NCI-H82 treated with DMSO at 0.1 percent for 48 hours (cell line): ENCODE results near the gene DRAXIN.

ENCODE experiments used
- DNase-seq: peaks from one replicate; lab custom pipeline; 2025; ENCODE audit not compliant: unreplicated experiment; lab: John Stamatoyannopoulos, UW

DRAXIN gene

DNA sequence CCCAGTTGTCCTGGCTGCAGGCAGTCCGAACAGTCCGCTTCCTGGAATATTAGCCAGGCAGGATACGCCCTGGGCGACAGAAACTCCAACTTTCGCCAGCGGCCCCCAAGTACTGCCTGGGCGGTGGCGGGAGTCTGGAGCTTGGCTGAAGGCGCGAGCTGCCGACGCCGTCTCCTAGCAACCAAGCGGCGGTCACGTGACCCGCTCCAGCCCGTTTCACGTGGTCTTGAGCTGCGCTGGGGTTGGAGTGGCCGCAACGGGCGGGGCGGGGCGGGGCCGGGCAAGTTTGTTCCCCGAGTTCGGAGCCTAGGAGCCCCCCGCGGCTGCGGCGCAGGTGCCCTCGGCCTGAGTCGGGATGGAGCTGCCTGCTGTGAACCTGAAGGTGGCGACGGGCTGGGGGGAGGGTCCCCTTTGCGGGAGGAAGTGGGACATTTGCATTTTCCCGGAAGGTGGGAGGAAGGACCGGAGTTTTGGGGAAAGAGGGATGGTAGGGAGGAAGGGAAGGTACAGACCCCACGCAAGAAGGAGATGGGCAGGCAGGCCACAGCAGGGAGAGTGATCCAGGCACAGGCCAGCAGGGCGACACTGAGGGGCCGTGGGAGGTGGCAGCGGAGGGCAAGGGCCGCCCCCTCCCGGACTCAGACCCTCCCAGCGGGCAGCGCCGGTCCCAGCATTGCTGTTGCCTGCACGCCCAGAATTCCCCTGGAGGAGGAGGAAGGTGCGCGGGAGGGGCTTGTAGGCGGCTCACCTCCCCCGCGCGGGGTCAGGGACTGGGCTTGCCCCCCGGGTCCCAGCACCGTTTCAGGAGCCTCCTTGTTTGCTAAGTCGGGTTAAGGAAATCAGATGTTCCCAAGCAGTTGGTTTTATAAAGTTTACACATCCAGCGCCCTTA is 44.6 kb downstream of the DRAXIN start, which contains the start of gene AGTRAP:
TSS of gene AGTRAP (plus strand) at position 283 of the 892 bp plus-strand sequence. CDS start at position 356, 73 bp downstream.
- peak; percentile 79 for DNase-seq

DNA sequence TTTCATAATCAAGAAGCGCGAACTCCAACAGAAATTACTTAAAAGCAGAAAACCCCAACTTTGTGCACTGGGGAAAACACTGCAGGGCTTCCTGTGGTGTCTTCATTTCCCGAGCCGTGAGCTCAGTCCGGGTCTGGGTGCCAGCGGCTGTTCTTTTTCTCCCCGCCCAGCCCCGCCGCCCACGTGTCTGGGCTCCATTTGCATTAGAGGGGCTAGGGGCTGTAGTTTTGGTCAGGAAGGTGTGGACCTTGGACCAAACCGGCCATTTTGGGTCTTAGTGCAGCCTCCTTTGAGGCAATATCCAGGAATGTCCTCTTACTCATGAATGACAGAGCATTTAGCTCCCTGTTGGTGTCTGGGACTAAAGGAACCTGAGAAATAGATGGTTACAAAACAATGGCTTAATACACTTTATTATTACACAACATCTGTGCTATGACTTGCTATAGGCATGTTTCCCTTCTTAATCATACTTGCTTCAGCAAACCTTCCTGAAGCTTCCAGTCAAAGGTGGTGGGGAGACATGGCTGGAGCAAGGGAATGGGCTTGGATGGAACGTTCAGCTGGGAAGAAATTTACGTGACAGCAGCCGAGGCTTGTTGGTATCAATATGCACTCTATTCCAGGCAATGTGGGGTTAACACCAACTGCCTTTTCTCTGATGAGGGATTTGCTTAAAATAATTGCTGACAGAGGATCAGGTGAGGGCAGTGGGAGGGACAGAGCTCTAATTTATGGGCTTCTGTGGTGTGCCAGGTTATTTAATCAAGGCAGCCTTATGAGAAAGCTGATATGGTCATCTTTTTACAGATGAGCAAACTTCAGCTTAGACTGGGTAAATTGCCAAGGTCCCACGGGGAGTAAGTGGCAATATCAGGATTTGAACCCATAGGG is 45.5 kb downstream of the DRAXIN start:
- DNase-seq: peak; percentile 40

DNA sequence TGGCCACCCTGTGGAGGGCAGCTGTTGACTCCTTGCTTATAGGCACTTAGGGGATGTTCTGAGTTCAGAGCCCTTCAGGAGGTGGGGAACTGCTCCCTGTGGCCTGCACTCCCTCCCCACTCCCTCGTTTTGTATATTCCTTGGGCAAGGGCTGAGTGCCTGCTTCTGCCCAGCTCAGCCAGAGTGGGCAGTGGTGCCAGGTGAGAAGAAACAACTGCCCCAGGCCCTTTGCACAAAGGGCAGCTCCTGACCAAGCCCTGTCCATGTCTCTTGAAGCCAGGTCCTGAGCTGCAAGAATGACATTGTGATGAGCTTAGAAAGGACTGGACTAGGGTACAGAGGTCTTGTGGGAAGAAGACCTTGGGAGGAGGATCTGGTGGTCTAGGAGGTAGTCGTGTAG is 46.6 kb downstream of the DRAXIN start:
- DNase-seq: no peak

- DNase-seq: no peak
Observed at GRCh38 chr1:11738783-11739182, 47.3 kb downstream of the DRAXIN start.

DNA sequence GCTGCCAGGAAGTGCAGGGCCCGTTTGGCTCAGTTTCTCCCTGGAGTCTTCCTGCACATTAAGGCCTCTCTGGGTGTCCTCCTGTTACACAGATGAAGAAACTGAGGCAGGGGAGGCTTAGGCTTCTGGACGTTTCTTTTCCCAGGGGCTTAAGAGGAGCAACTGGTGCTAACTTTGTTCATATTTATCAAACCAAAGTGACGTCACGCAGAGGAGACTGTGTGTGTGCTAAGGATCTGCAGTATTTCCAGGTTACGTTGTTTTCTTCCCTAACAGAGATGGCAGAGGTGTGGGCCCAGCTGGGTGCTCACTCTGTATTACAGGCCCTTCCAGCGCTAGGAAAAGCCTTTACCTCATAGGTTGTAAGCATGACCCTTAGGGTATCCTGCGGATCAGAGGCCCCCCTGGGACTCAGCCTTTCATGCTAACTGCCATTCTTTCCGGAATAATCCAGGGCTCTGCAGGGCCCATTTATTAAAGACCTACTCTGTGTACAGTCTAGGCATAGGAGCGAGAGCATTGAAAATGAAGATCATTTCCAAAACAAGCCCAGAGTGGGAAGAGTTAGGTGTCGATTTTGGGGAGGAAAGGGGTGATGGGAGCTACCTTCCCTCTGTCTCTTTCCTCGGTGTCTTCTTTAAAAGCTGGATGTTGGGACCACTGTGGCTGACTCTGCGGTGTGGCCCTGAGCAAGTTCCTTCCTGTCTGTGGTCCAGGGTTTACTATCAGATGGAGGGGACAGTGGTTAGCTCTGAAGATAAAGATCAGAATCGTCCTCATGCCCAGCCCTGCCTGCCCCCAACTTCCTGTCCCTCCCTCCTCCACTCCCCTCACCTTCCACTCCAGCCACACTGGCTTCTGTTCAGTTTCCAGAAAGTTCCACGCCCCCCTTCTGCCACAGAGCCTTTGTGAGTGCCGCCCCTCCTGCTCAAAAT is 49.0 kb downstream of the DRAXIN start:
- no peak for DNase-seq

GRCh38 chr1:11741482-11741881 is 50.0 kb downstream of the DRAXIN start:
- no peak for DNase-seq

DNA sequence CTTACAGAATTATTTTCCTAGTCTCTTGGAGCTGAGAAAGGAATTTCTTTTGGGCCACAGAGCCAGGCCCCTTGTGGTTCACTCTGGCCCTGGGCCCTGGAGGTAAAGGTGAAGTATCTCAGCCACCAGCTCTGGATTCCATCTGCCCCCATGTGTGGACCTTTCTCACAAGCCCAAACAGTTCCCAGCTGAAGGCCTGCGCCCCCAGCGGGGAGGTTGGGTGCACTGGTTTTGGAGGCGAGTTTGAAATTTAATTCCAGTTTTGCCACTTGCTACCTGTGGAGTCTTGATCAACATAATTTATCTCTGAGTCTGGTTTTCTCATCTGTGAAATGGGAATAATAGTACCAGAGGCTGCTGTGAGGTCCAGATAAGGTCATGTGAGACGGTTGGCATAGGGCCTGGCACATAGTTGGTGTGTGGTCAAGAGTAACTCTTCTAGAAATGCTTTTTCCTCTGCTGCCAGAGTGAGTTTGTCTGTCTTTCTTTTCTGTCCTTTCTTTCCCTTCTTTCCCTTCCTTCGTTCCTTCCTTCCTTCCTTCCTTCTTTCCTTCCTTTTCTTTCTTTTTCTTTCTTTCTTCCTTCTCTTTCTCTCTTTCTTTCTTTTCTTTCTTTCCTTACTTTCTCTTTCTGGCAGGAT is 50.5 kb downstream of the DRAXIN start:
- DNase-seq: no peak

DNA sequence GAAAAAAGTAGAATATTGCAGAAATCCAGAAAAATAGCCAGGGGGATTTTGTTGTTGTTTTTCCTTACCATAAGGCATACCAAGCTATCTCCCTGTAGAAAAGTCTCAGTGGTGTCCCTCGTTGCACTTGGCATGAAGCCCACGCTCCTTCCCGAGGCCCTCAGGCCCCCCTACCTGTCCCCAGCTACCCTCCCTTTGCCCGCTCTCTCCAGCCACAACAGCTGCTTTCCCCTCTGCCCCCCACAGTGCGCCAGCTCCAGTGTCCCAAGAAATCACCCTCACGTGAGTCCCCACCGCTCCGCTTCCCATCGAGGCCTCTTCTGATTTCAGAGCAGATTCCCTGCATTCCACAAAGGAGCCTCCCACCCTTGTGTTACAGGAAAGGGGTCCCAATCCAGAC is 52.8 kb downstream of the DRAXIN start:
- DNase-seq: no peak

GRCh38 chr1:11746092-11746491 is 54.6 kb downstream of the DRAXIN start:
- DNase-seq: no peak

- DNase-seq: no peak
Observed at GRCh38 chr1:11746795-11747487, 55.4 kb downstream of the DRAXIN start.

- no peak for DNase-seq
Observed at GRCh38 chr1:11748294-11749202, 57.0 kb downstream of the DRAXIN start.

GRCh38 chr1:11749203-11749689 is 57.7 kb downstream of the DRAXIN start:
- DNase-seq: peak; percentile 10

DNA sequence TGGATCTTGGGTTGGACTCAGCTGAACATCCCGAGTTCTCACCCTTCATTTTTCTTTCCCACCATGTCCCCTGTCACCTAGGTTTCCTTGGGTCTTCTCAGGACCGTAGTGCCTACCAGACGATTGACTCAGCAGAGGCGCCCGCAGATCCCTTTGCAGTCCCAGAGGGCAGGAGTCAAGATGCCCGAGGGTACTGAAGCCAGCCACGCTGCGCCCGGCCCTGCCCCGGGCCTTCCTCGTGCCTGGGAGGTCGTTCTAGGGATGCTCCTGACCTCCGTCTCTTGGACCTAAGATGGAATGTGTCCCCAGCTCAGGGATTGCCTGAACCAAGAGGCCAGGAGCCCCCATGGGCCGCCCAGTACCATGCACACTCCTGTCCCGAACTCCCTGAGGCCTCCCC is 58.5 kb downstream of the DRAXIN start:
- DNase-seq: no peak

DNA sequence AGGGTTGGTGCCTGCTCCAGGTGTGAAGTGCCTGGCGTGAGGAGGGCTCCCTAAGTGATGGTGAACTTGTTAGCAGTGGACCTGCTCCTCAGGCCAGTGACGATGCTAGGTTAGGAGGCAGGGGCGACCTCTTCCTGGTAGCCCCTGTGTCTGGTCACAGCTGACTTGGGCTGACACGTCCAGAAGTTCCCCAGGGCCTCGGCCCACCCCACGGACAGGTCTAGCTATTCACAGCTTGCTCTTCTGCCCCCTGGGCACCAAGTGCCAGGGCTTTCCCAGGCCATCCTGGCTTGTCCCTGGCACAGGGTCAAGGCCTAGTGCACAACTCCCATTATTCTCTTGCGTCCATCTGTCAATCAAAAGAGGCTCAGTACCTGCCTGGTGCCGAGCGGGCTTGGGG is 59.6 kb downstream of the DRAXIN start:
- no peak for DNase-seq

GRCh38 chr1:11752359-11753088 is 61.0 kb downstream of the DRAXIN start:
- no peak for DNase-seq

DNA sequence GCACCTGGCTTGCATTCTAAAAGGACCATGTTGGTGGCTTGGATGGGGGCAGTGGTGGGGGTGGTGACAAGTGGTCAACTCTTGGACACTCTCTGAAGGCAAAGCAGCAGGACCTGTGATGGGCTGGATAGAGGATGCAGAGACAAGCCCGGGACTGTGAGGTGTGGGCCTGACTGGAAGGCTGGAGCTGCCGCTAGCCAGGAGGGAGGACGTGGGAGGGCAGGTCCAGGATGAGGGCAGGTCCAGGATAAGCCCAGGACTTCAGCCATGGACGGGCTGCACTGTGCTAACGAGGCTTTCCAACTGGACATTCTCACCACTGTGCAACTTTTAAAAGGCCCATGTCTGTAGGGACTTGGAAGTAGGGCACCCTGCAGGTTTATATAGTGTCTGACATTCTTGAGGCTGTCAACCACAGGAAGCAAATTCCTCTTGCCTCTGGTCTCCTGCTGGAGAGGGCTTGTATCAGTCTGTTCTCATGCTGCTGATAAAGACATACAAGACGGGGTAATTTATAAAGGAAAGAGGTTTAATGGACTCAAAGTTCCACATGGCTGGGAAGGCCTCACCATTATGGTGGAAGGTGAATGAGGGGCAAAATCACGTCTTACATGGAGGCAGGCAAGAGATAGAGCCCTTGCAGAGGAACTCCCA is 62.2 kb downstream of the DRAXIN start:
- DNase-seq: no peak

DNA sequence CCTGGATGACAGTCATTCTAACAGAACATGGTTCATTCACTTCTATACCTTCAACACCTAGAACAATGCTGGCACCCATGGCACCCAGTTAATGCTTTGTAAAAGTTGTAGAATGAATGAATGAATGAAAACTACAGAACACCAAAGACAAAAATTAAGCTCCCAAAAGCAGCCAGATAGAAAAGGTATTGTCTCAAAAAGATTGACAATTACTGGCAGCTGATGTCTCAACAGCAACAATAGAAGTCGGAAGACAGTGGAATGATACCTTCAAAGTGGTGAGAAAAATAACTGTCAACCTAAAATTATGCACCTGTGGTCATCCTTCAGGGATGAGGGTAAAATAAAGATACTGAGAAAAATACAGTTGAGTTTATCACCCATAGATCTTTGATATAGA is 65.5 kb downstream of the DRAXIN start:
- no peak for DNase-seq
